Neural cell (in vitro differentiated cells): Measurements from ENCODE around the gene CBFA2T2. TPM values are rescaled to one million over a fixed set of nuclear protein-coding genes. Genes with fewer than 3 reads are reported as not detected.

Experiments used
- H2AFZ ChIP-seq: fragments of 200-600, 300-800 bp; sonication (generic), shearing (Covaris generic); 2 replicates; pipeline ENCODE4 v1.6.0; 2014; ENCODE audit warnings: low read depth, mild to moderate bottlenecking, antibody characterized with exemption, low read length, moderate library complexity
- H3F3A ChIP-seq: fragments of 200-600 bp; shearing (Covaris generic); 2 replicates; pipeline ENCODE4 v1.6.1; 2016; ENCODE audit warnings: mild to moderate bottlenecking, moderate library complexity, mixed read lengths, antibody characterized with exemption, low read length; ENCODE audit not compliant: insufficient read depth, poor library complexity, severe bottlenecking
- H3K27ac ChIP-seq: fragments of 200-600, 300-800 bp; sonication (generic), shearing (Covaris generic); 2 replicates; pipeline ENCODE4 v1.5.1; 2014; ENCODE audit warnings: mild to moderate bottlenecking, low read length, moderate library complexity
- H3K27me3 ChIP-seq: fragments of 300-800, 200-600 bp; sonication (generic), shearing (Covaris generic); 2 replicates; pipeline ENCODE4 v1.6.0; 2014; ENCODE audit warnings: mild to moderate bottlenecking, low read depth, low read length, moderate library complexity; ENCODE audit not compliant: insufficient read depth
- H3K36me3 ChIP-seq: fragments of 300-800, 200-600 bp; sonication (generic), shearing (Covaris generic); 2 replicates; pipeline ENCODE4 v1.5.1; 2014; ENCODE audit warnings: mild to moderate bottlenecking, antibody characterized with exemption, low read length, moderate library complexity; ENCODE audit not compliant: insufficient read depth
- H3K4me2 ChIP-seq: fragments of 300-800, 200-600 bp; sonication (generic), shearing (Covaris generic); 2 replicates; pipeline ENCODE4 v1.6.0; 2014; ENCODE audit warnings: mild to moderate bottlenecking, low read length
- H3K4me3 ChIP-seq: fragments of 300-800, 200-600 bp; sonication (generic), shearing (Covaris generic); 2 replicates; pipeline ENCODE4 v1.5.1; 2014; ENCODE audit warnings: mild to moderate bottlenecking, low read length, moderate library complexity
- H3K79me2 ChIP-seq: fragments of 200-600 bp; shearing (Covaris generic); replicated peaks from 2 replicates; pipeline ENCODE4 v1.6.0; 2014; ENCODE audit warnings: mild to moderate bottlenecking, low read length, moderate library complexity; ENCODE audit not compliant: insufficient read depth
- H3K9ac ChIP-seq: fragments of 300-800, 200-600 bp; sonication (generic), shearing (Covaris generic); 2 replicates; pipeline ENCODE4 v1.6.1; 2016; ENCODE audit warnings: mild to moderate bottlenecking, low read length, mixed read lengths
- H3K9me2 ChIP-seq: fragments of 200-600 bp; shearing (Covaris generic); 2 replicates; pipeline ENCODE4 v1.6.1; 2016; ENCODE audit warnings: mild to moderate bottlenecking, low read length, mixed read lengths; ENCODE audit not compliant: insufficient read depth
- H3K9me3 ChIP-seq: fragments of 200-600, 300-800 bp; sonication (generic), shearing (Covaris generic); 2 replicates; pipeline ENCODE4 v1.6.1; 2016; ENCODE audit warnings: mild to moderate bottlenecking, mixed run types, low read length, moderate library complexity, mixed read lengths
- H4K20me1 ChIP-seq: fragments of 200-600 bp; shearing (Covaris generic); 2 replicates; pipeline ENCODE4 v1.6.1; 2016; ENCODE audit warnings: mild to moderate bottlenecking, mixed run types; ENCODE audit not compliant: insufficient read depth
- EP300 ChIP-seq: fragments of 450-650 bp; conservative IDR thresholded peaks from 2 replicates; pipeline ENCODE4 v1.6.1; 2014; ENCODE audit warnings: antibody characterized with exemption, mild to moderate bottlenecking, moderate library complexity; ENCODE audit not compliant: poor library complexity, severe bottlenecking
- EZH2 ChIP-seq: fragments of 200-600, 300-800 bp; shearing (Covaris generic), sonication (generic); IDR thresholded peaks from 2 replicates; pipeline ENCODE4 v1.6.1; 2014; ENCODE audit warnings: antibody characterized with exemption, low read length, borderline replicate concordance, mild to moderate bottlenecking; ENCODE audit not compliant: insufficient read depth, poor library complexity, severe bottlenecking
- MXI1 ChIP-seq: fragments of 450-650 bp; conservative IDR thresholded peaks from 2 replicates; pipeline ENCODE4 v1.6.1; 2014; ENCODE audit warnings: antibody characterized with exemption, mild to moderate bottlenecking; ENCODE audit not compliant: poor library complexity, severe bottlenecking
- POLR2AphosphoS5 ChIP-seq: IDR thresholded peaks from 2 replicates; pipeline ENCODE4 v1.6.1; 2012
- RAD21 ChIP-seq: fragments of 450-650 bp; conservative IDR thresholded peaks from 2 replicates; pipeline ENCODE4 v1.6.1; 2014; ENCODE audit warnings: antibody characterized with exemption, mild to moderate bottlenecking, moderate library complexity
- SMC3 ChIP-seq: fragments of 450-650 bp; conservative IDR thresholded peaks from 2 replicates; pipeline ENCODE4 v1.6.1; 2014; ENCODE audit warnings: antibody characterized with exemption, mild to moderate bottlenecking, moderate library complexity; ENCODE audit not compliant: poor library complexity
- TAF1 ChIP-seq: IDR thresholded peaks from 2 replicates; pipeline ENCODE4 v1.6.1; 2012; ENCODE audit warnings: low read depth
- polyA plus RNA-seq: library from polyadenylated mRNA; depleted of rRNA; stranded (reverse); fragments of >200 nt; gene quantifications from 2 replicates; pipeline ENCODE4 v1.2.3, GENCODE V29; 2014
- TF ChIP-seq, protein P1 (sequence below): IDR thresholded peaks from 2 replicates; pipeline ENCODE4 v1.6.1; 2012; ENCODE audit warnings: borderline replicate concordance
- TF ChIP-seq, protein P2 (sequence below): fragments of 450-650 bp; IDR thresholded peaks from 2 replicates; pipeline ENCODE4 v1.5.1; 2014; ENCODE audit warnings: antibody characterized with exemption, mild to moderate bottlenecking, moderate library complexity; ENCODE audit not compliant: poor library complexity, severe bottlenecking

CBFA2T2 gene
- polyA plus RNA-seq, 1 donor from 2014 or later, result 15.9 TPM

DNA sequence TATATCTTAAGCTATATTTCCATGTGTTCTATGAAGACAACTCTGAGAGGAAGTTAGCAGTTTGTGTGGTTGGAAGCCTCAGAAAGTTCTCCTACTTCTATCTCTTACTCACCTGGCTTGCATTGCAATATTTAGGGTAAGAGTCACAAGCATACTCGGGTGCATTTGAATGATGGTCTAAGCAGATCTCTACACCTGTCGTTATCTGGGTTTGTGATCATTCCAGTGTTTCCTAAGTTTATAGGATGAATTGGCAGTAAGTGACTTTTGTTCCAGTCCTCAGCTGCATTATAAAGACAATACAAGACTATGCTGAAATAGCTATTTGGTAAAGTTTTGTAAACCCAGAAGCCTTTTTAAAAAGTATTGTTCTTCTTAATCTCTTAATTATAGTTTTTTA lies 36.9 kb downstream of the CBFA2T2 start:
- no peaks in the 10 kb centered on the region for H3K79me2 ChIP-seq
- H3K27me3 ChIP-seq, result no peaks in the 10 kb centered on the region
- no peak overlapping the region for H3K27ac ChIP-seq
- H3F3A ChIP-seq, result no peaks in the 10 kb centered on the region
- no peak overlapping the region for H3K4me2 ChIP-seq
- H3K9ac ChIP-seq, result no peak overlapping the region
- no peak overlapping the region for H3K4me3 ChIP-seq
- no peaks in the 10 kb centered on the region for H3K9me2 ChIP-seq
- H2AFZ ChIP-seq, result no peak overlapping the region
- H3K36me3 ChIP-seq, result no peaks in the 10 kb centered on the region
- no peaks in the 10 kb centered on the region for H3K9me3 ChIP-seq
- no peak for TF ChIP-seq EP300
- TF ChIP-seq RAD21, result no peak
- no peaks in the 10 kb centered on the region for H4K20me1 ChIP-seq

DNA sequence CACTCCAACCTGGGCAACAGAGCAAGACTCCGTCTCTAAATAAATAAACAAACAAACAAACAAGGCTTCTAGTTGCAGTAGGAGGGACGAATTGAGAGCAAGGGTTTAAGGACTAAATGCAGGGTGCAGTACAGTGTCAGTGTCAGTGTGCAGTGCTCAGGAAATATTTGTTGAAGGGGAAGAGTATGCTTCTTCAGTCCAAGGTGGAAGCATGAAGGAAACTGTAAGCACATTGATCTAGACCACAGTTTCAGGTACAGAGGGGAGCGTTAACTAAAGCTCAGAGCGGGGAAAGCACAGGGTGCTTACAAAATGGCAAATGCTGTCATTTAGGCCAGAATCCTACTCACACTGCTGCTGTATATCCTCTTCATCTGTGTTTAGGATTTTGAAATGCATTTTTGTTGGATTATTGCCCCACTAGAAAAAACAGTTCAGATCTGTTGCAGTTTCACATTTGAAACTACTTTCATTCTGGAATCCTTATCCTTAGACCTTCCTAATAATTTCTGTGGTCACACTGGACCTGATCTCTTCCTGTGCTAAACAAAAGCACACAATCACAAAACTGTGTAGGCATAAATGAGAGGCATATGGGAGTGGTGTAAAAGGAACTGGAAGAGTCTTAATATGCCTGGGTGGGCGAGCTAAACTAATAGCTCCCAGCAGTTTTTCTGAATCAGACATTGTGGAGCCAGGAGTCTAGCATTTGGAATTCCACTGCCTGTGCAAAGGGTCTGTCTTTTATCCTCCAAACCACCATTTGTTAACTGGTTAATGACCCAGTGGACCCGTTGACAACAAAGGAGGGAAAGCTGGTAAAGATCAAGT lies 41.4 kb downstream of the CBFA2T2 start:
- no peaks in the 10 kb centered on the region for H3K36me3 ChIP-seq
- no peak for TF ChIP-seq SMC3
- no peak for TF ChIP-seq MXI1
- no peak for TF ChIP-seq EP300
- TF ChIP-seq, protein P1, sequence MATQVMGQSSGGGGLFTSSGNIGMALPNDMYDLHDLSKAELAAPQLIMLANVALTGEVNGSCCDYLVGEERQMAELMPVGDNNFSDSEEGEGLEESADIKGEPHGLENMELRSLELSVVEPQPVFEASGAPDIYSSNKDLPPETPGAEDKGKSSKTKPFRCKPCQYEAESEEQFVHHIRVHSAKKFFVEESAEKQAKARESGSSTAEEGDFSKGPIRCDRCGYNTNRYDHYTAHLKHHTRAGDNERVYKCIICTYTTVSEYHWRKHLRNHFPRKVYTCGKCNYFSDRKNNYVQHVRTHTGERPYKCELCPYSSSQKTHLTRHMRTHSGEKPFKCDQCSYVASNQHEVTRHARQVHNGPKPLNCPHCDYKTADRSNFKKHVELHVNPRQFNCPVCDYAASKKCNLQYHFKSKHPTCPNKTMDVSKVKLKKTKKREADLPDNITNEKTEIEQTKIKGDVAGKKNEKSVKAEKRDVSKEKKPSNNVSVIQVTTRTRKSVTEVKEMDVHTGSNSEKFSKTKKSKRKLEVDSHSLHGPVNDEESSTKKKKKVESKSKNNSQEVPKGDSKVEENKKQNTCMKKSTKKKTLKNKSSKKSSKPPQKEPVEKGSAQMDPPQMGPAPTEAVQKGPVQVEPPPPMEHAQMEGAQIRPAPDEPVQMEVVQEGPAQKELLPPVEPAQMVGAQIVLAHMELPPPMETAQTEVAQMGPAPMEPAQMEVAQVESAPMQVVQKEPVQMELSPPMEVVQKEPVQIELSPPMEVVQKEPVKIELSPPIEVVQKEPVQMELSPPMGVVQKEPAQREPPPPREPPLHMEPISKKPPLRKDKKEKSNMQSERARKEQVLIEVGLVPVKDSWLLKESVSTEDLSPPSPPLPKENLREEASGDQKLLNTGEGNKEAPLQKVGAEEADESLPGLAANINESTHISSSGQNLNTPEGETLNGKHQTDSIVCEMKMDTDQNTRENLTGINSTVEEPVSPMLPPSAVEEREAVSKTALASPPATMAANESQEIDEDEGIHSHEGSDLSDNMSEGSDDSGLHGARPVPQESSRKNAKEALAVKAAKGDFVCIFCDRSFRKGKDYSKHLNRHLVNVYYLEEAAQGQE, result no peak
- TF ChIP-seq, protein P2, sequence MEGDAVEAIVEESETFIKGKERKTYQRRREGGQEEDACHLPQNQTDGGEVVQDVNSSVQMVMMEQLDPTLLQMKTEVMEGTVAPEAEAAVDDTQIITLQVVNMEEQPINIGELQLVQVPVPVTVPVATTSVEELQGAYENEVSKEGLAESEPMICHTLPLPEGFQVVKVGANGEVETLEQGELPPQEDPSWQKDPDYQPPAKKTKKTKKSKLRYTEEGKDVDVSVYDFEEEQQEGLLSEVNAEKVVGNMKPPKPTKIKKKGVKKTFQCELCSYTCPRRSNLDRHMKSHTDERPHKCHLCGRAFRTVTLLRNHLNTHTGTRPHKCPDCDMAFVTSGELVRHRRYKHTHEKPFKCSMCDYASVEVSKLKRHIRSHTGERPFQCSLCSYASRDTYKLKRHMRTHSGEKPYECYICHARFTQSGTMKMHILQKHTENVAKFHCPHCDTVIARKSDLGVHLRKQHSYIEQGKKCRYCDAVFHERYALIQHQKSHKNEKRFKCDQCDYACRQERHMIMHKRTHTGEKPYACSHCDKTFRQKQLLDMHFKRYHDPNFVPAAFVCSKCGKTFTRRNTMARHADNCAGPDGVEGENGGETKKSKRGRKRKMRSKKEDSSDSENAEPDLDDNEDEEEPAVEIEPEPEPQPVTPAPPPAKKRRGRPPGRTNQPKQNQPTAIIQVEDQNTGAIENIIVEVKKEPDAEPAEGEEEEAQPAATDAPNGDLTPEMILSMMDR, result no peak
- no peak for TF ChIP-seq POLR2AphosphoS5
- no peak for TF ChIP-seq TAF1
- no peak for TF ChIP-seq RAD21
- no peak for TF ChIP-seq EZH2
- no peak overlapping the region for H2AFZ ChIP-seq
- no peak overlapping the region for H3K9ac ChIP-seq
- no peaks in the 10 kb centered on the region for H3K9me3 ChIP-seq
- no peaks in the 10 kb centered on the region for H3K27me3 ChIP-seq
- H3F3A ChIP-seq, result no peaks in the 10 kb centered on the region
- H3K79me2 ChIP-seq, result no peaks in the 10 kb centered on the region
- no peak overlapping the region for H3K27ac ChIP-seq
- H4K20me1 ChIP-seq, result no peaks in the 10 kb centered on the region
- H3K4me3 ChIP-seq, result no peak overlapping the region
- no peaks in the 10 kb centered on the region for H3K9me2 ChIP-seq
- H3K4me2 ChIP-seq, result no peak overlapping the region
